Ovary (tissue), 9 donors: Measurements from ENCODE around the gene C16orf86. TPM values are rescaled to one million over a fixed set of nuclear protein-coding genes. Genes with fewer than 3 reads are reported as not detected.

Experiments
- DNase-seq, 5 donors: peaks; one replicate each; pipeline ENCODE4 v3.0.0-alpha.2; 2019 to 2020
- H3K27ac ChIP-seq, 2 donors: fragments of 200-600 bp; one replicate each; pipeline versions ENCODE4 v1.5.1 to v1.8.0; 2019 to 2022
- H3K27me3 ChIP-seq: fragments of 200-600 bp; one replicate; pipeline ENCODE4 v1.8.0; 2022
- H3K36me3 ChIP-seq: fragments of 200-600 bp; sonication (generic); one replicate; pipeline ENCODE4 v1.5.1; 2019
- H3K4me1 ChIP-seq: one replicate; pipeline ENCODE4 v1.8.1; 2013; ENCODE audit warnings: mild to moderate bottlenecking, moderate library complexity; ENCODE audit not compliant: insufficient read depth
- H3K4me3 ChIP-seq: fragments of 200-600 bp; sonication (generic); one replicate; pipeline ENCODE4 v1.5.1; 2017
- H3K9me3 ChIP-seq, 2 donors: fragments of 200-600 bp in 1 of 2; sonication (generic) in 1 of 2; one replicate each; pipeline versions ENCODE4 v1.5.1 to v1.8.1; 2013 to 2019; ENCODE audit warnings: mild to moderate bottlenecking in 1 of 2, moderate library complexity in 1 of 2
- CTCF ChIP-seq, 3 donors: fragments of 450-650 bp in 2 of 3; fragments of 200-600 bp in 1 of 3; IDR thresholded peaks; one replicate each; pipeline versions ENCODE4 v1.5.1 to v1.8.0; 2016 to 2022; ENCODE audit warnings: antibody characterized with exemption in 3 of 3, mild to moderate bottlenecking in 1 of 3
- EP300 ChIP-seq: sonication (generic); formaldehyde crosslinking; IDR thresholded peaks from one replicate; pipeline ENCODE4 v1.6.1; 2017; ENCODE audit warnings: antibody characterized with exemption
- POLR2A ChIP-seq: fragments of 450-650 bp; IDR thresholded peaks from one replicate; pipeline ENCODE4 v1.6.1; 2017; ENCODE audit warnings: antibody characterized with exemption, mild to moderate bottlenecking, moderate library complexity
- WGBS, 3 donors: extraction: QIAGEN DNeasy Blood & Tissue Kit in 1 of 3; methylation state at CpG; one replicate each; pipeline versions ENCODE4 v1.1.5 to v1.1.7; 2013 to 2017; 5-methylcytosine and 5-hydroxymethylcytosine counted together
- intact Hi-C, 4 donors: fragments of 100-400 bp; cut with DNase I; formaldehyde crosslinking; loops; one replicate each; pipeline versions ENCODE4 v1.11.0 to v1.15.1; 2022 to 2023
- polyA plus RNA-seq, 2 donors: library from polyadenylated mRNA; stranded (reverse); fragments of 200-250 nt in 1 of 2; fragments of 350-450 nt in 1 of 2; fragmentation: Illumina TruSeq in 1 of 2; extraction: RNeasy Lipid Tissue Mini Kit (QIAGEN cat#74804) in 1 of 2; gene quantifications; one replicate each; pipeline ENCODE4 v1.2.3, GENCODE V29; 2013 to 2014
- total RNA-seq, 7 donors: library from RNA; depleted of rRNA in 2 of 7; stranded (reverse); fragments of >200 nt in 2 of 7; fragmentation: NEBNext Ultra II Directional in 3 of 7; extraction: Animal tissue kit (Norgen Biotek cat#: 25700) in 3 of 7; gene quantifications; one replicate each; pipeline versions ENCODE4 v1.1.0 to v1.2.4, GENCODE V29; 2016 to 2023
- donor health status: DM: no; HTN: no; CAD: no; lungs with moderate emphysema.
- donor health status: DM: no; HTN: no; CAD: no.
- donor health status: Bipolar disorder and iron deficiency.
- donor health status: DM: yes; HTN: yes; CAD: no.
- donor health status: DM: no; HTN: no; CAD: no.
- donor health status: DM: yes; HTN: yes; CAD: no.

Gene C16orf86
- total and polyA plus RNA-seq, 9 donors: 0.13 to 8.2 (median 4.6) TPM

- no peaks in the 10 kb centered on the region for H3K36me3 ChIP-seq
- peaks cover 3% of the 10 kb centered on the region for H3K4me1 ChIP-seq
- no peak overlapping the region for H3K27ac ChIP-seq
- intact Hi-C loops: no loop called here
- DNase-seq: no peak
- WGBS, 3 donors: 74 to 91% (median 77%) methylated on average over 1 of the region's 1 CpG
- H3K9me3 ChIP-seq: no peaks in the 10 kb centered on the region
- TF ChIP-seq EP300 (no peak), POLR2A (no peak), CTCF (IDR thresholded peaks at IDR 0.05) (no peak)
- H3K4me3 ChIP-seq: no peak overlapping the region
- H3K27me3 ChIP-seq: no peaks in the 10 kb centered on the region
Measured at GRCh38 chr16:67714522-67714921, 47.9 kb downstream of the C16orf86 start.

- Histone ChIP-seq H3K27me3 (no peaks in the 10 kb centered on the region), H3K9me3 (no peaks in the 10 kb centered on the region), H3K4me1 (peaks cover 3% of the 10 kb centered on the region), H3K36me3 (no peaks in the 10 kb centered on the region), H3K27ac (no peak overlapping the region), H3K4me3 (no peak overlapping the region)
- intact Hi-C loops: no loop called here
- no peak for DNase-seq
- TF ChIP-seq EP300 (no peak), POLR2A (no peak), CTCF (IDR thresholded peaks at IDR 0.05) (no peak)
- 88 to 92% (median 92%) methylated on average over 2 of the region's 2 CpGs for WGBS, 3 donors
Measured at GRCh38 chr16:67716097-67716496, 49.5 kb downstream of the C16orf86 start.

Other genes with a start within 250 kb of the C16orf86 start
- gene HSD11B2, start 235.7 kb upstream of the C16orf86 start, total RNA-seq: 10 to 100 TPM in 5 of 7 donors, 1 to 10 TPM in 2; 1.3 to 26.3 (median 17.1) TPM
- 1 to 10 TPM; 4.6 to 5.1 TPM for gene HSD11B2, start 235.7 kb upstream of the C16orf86 start, polyA plus RNA-seq
- gene ATP6V0D1, start 185.7 kb upstream of the C16orf86 start, total RNA-seq: 100 to 1,000 TPM in 1 of 7 donors, 10 to 100 TPM in 6; 35.8 to 113 (median 63.0) TPM
- gene ATP6V0D1, start 185.7 kb upstream of the C16orf86 start, polyA plus RNA-seq: 10 to 100 TPM; 32.5 to 66.0 TPM
- gene AGRP, start 183.3 kb upstream of the C16orf86 start, total RNA-seq: under 1 TPM in 2 of 7 donors, not detected in 5; 0.48 to 0.55 TPM
- under 1 TPM in 1 of 2 donors, not detected in 1; 0.11 TPM for gene AGRP, start 183.3 kb upstream of the C16orf86 start, polyA plus RNA-seq
- 10 to 100 TPM; 22.3 to 96.3 (median 85.6) TPM for gene RIPOR1, start 138.0 kb upstream of the C16orf86 start, total RNA-seq
- 10 to 100 TPM; 31.9 to 38.7 TPM for gene RIPOR1, start 138.0 kb upstream of the C16orf86 start, polyA plus RNA-seq
- gene CTCF, start 104.3 kb upstream of the C16orf86 start, total RNA-seq: 10 to 100 TPM; 21.0 to 47.6 (median 42.2) TPM
- 10 to 100 TPM; 26.8 to 48.4 TPM for gene CTCF, start 104.3 kb upstream of the C16orf86 start, polyA plus RNA-seq
- 1 to 10 TPM in 2 of 7 donors, under 1 TPM in 4, not detected in 1; 0.23 to 1.5 (median 0.61) TPM for gene CARMIL2, start 21.7 kb upstream of the C16orf86 start, total RNA-seq
- under 1 TPM; 0.10 to 0.51 TPM for gene CARMIL2, start 21.7 kb upstream of the C16orf86 start, polyA plus RNA-seq
- 10 to 100 TPM; 22.5 to 40.8 (median 29.4) TPM for gene ACD, start 6.6 kb upstream of the C16orf86 start, total RNA-seq
- 10 to 100 TPM in 1 of 2 donors, 1 to 10 TPM in 1; 5.3 to 35.8 TPM for gene ACD, start 6.6 kb upstream of the C16orf86 start, polyA plus RNA-seq
- gene PARD6A, start 5.9 kb upstream of the C16orf86 start, total RNA-seq: 10 to 100 TPM in 1 of 7 donors, 1 to 10 TPM in 6; 2.7 to 12.9 (median 5.1) TPM
- 1 to 10 TPM in 1 of 2 donors, under 1 TPM in 1; 0.53 to 3.0 TPM for gene PARD6A, start 5.9 kb upstream of the C16orf86 start, polyA plus RNA-seq
- 10 to 100 TPM; 17.3 to 45.6 (median 21.7) TPM for gene ENKD1, start 64 bp upstream of the C16orf86 start, total RNA-seq
- gene ENKD1, start 64 bp upstream of the C16orf86 start, polyA plus RNA-seq: 10 to 100 TPM in 1 of 2 donors, 1 to 10 TPM in 1; 8.0 to 29.8 TPM
- gene GFOD2, start 52.5 kb downstream of the C16orf86 start, total RNA-seq: 10 to 100 TPM in 6 of 7 donors, 1 to 10 TPM in 1; 8.6 to 15.9 (median 13.4) TPM
- 10 to 100 TPM in 1 of 2 donors, 1 to 10 TPM in 1; 8.3 to 10.9 TPM for gene GFOD2, start 52.5 kb downstream of the C16orf86 start, polyA plus RNA-seq
- gene RANBP10, start 139.7 kb downstream of the C16orf86 start, total RNA-seq: 10 to 100 TPM in 6 of 7 donors, 1 to 10 TPM in 1; 8.3 to 19.6 (median 17.1) TPM
- gene RANBP10, start 139.7 kb downstream of the C16orf86 start, polyA plus RNA-seq: 10 to 100 TPM; 13.0 to 15.5 TPM
- gene TSNAXIP1, start 140.1 kb downstream of the C16orf86 start, total RNA-seq: 10 to 100 TPM in 1 of 7 donors, 1 to 10 TPM in 6; 2.4 to 13.1 (median 3.2) TPM
- 1 to 10 TPM; 2.7 to 3.7 TPM for gene TSNAXIP1, start 140.1 kb downstream of the C16orf86 start, polyA plus RNA-seq
- gene THAP11, start 175.5 kb downstream of the C16orf86 start, total RNA-seq: 10 to 100 TPM; 31.0 to 59.7 (median 46.6) TPM
- gene THAP11, start 175.5 kb downstream of the C16orf86 start, polyA plus RNA-seq: 10 to 100 TPM; 17.3 to 30.6 TPM
- 10 to 100 TPM; 35.9 to 98.1 (median 67.8) TPM for gene NUTF2, start 180.1 kb downstream of the C16orf86 start, total RNA-seq
- gene NUTF2, start 180.1 kb downstream of the C16orf86 start, polyA plus RNA-seq: 100 to 1,000 TPM in 1 of 2 donors, 10 to 100 TPM in 1; 67.6 to 105 TPM
- 10 to 100 TPM; 35.8 to 44.9 (median 42.0) TPM for gene CENPT, start 180.9 kb downstream of the C16orf86 start, total RNA-seq
- 10 to 100 TPM; 18.4 to 57.4 TPM for gene CENPT, start 180.9 kb downstream of the C16orf86 start, polyA plus RNA-seq
- 10 to 100 TPM; 34.7 to 65.3 (median 54.0) TPM for gene EDC4, start 206.2 kb downstream of the C16orf86 start, total RNA-seq
- 10 to 100 TPM; 29.8 to 37.9 TPM for gene EDC4, start 206.2 kb downstream of the C16orf86 start, polyA plus RNA-seq
- gene NRN1L, start 218.1 kb downstream of the C16orf86 start, total RNA-seq: 1 to 10 TPM in 6 of 7 donors, under 1 TPM in 1; 0.95 to 3.9 (median 2.5) TPM
- gene NRN1L, start 218.1 kb downstream of the C16orf86 start, polyA plus RNA-seq: 1 to 10 TPM in 1 of 2 donors, not detected in 1; 4.7 TPM
- 10 to 100 TPM; 13.6 to 38.9 (median 31.6) TPM for gene PSKH1, start 226.4 kb downstream of the C16orf86 start, total RNA-seq
- 10 to 100 TPM in 1 of 2 donors, 1 to 10 TPM in 1; 9.6 to 26.6 TPM for gene PSKH1, start 226.4 kb downstream of the C16orf86 start, polyA plus RNA-seq